IMR-90 (cell line): ENCODE results near the gene XPR1. TPM values are rescaled to one million over a fixed set of nuclear protein-coding genes. Genes with fewer than 3 reads are reported as not detected.

ENCODE experiments used
- ATAC-seq: fragments of 200-7000 bp; cut with Tn5 transposase; 2 replicates; pipeline ENCODE4 v1.9.1; 2020; ENCODE audit warnings: low read depth, mild to moderate bottlenecking, moderate library complexity
- BruUV-seq: library from RNA; stranded (reverse); fragments of 400-500 nt; replicated peaks from 2 replicates; lab custom pipeline; 2021; lab: Mats Ljungman, UMichigan
- CTCF ChIA-PET: fragments of 300-600 bp; formaldehyde crosslinking; extraction: SDS; loops from one replicate; lab custom pipeline; 2021; ENCODE audit warnings: antibody characterized with exemption; lab: Yijun Ruan, JAX
- POLR2A ChIA-PET: fragments of 300-600 bp; sonication (Branson Sonifier 250); formaldehyde crosslinking; loops from one replicate; lab custom pipeline; 2022; ENCODE audit warnings: antibody characterized with exemption; ENCODE audit not compliant: unreplicated experiment; lab: Charles Lee
- DNase-seq: peaks from one replicate; pipeline ENCODE4 v3.0.0; 2013
- H2AFZ ChIP-seq: replicated peaks from 2 replicates; pipeline ENCODE3; 2013; ENCODE audit warnings: low read length, mild to moderate bottlenecking; ENCODE audit not compliant: poor library complexity
- H2AK5ac ChIP-seq: 2 replicates; pipeline ENCODE4 v1.6.1; 2013; ENCODE audit warnings: low read depth, low read length, inconsistent platforms
- H2AK9ac ChIP-seq: replicated peaks from 2 replicates; pipeline ENCODE3; 2013; ENCODE audit warnings: mild to moderate bottlenecking, low read depth, low read length, moderate library complexity; ENCODE audit not compliant: poor library complexity
- H2BK120ac ChIP-seq: 2 replicates; pipeline ENCODE4 v1.6.1; 2013; ENCODE audit warnings: low read depth, low read length, inconsistent platforms
- H2BK15ac ChIP-seq: 3 replicates; pipeline ENCODE4 v1.6.1; 2013; ENCODE audit warnings: low read depth, low read length, inconsistent platforms
- H2BK20ac ChIP-seq: 2 replicates; pipeline ENCODE4 v1.6.1; 2013; ENCODE audit warnings: low read depth, mild to moderate bottlenecking, inconsistent platforms, low read length, moderate library complexity
- H2BK5ac ChIP-seq: 2 replicates; pipeline ENCODE4 v1.6.1; 2013; ENCODE audit warnings: mild to moderate bottlenecking, low read depth, low read length, inconsistent platforms; ENCODE audit not compliant: poor library complexity, severe bottlenecking
- H3K14ac ChIP-seq: replicated peaks from 2 replicates; pipeline ENCODE4 v1.6.1; 2013; ENCODE audit warnings: low read depth, low read length, inconsistent platforms
- H3K18ac ChIP-seq: 2 replicates; pipeline ENCODE4 v1.6.1; 2013; ENCODE audit warnings: low read depth, low read length, control low read depth
- H3K23ac ChIP-seq: 2 replicates; pipeline ENCODE4 v1.6.1; 2013; ENCODE audit warnings: low read depth, low read length, inconsistent platforms
- H3K27ac ChIP-seq: 2 replicates; pipeline ENCODE4 v1.5.1; 2013; ENCODE audit warnings: mild to moderate bottlenecking, control low read depth, low read length; ENCODE audit not compliant: insufficient read depth
- H3K27me3 ChIP-seq: 2 replicates; pipeline ENCODE4 v1.6.1; 2013; ENCODE audit warnings: low read length; ENCODE audit not compliant: control insufficient read depth, insufficient read depth
- H3K36me3 ChIP-seq: 2 replicates; pipeline ENCODE4 v1.6.1; 2013; ENCODE audit warnings: low read length, mixed read lengths; ENCODE audit not compliant: control insufficient read depth, insufficient read depth
- H3K4ac ChIP-seq: 2 replicates; pipeline ENCODE4 v1.6.1; 2013; ENCODE audit warnings: low read depth, low read length, inconsistent platforms
- H3K4me1 ChIP-seq: 2 replicates; pipeline ENCODE4 v1.6.1; 2013; ENCODE audit warnings: low read length, mixed read lengths; ENCODE audit not compliant: control insufficient read depth, insufficient read depth
- H3K4me2 ChIP-seq: 2 replicates; pipeline ENCODE4 v1.6.1; 2013; ENCODE audit warnings: low read depth, mild to moderate bottlenecking, control low read depth, low read length, moderate library complexity
- H3K4me3 ChIP-seq: 2 replicates; pipeline ENCODE4 v1.5.1; 2013; ENCODE audit warnings: low read depth, mild to moderate bottlenecking, control low read depth, low read length, moderate library complexity; ENCODE audit not compliant: insufficient read depth
- H3K56ac ChIP-seq: 2 replicates; pipeline ENCODE4 v1.6.1; 2013; ENCODE audit warnings: low read length, inconsistent platforms; ENCODE audit not compliant: insufficient read depth; ENCODE audit errors: extremely low read depth
- H3K79me1 ChIP-seq, 2 experiments: 2 replicates each; pipeline ENCODE4 v1.6.1; 2013; ENCODE audit warnings: low read length in 2 of 2, inconsistent platforms in 1 of 2, low read depth in 1 of 2
- H3K9ac ChIP-seq: 2 replicates; pipeline ENCODE4 v1.6.1; 2013; ENCODE audit warnings: low read depth, low read length, control low read depth
- H3K9me1 ChIP-seq: 2 replicates; pipeline ENCODE4 v1.6.1; 2013; ENCODE audit warnings: low read length, inconsistent platforms; ENCODE audit not compliant: insufficient read depth
- H3K9me3 ChIP-seq: 2 replicates; pipeline ENCODE4 v1.6.1; 2013; ENCODE audit warnings: low read length; ENCODE audit not compliant: control insufficient read depth, insufficient read depth
- H4K20me1 ChIP-seq: 2 replicates; pipeline ENCODE4 v1.6.1; 2013; ENCODE audit warnings: low read length, inconsistent platforms; ENCODE audit not compliant: insufficient read depth
- H4K5ac ChIP-seq: 2 replicates; pipeline ENCODE4 v1.6.1; 2013; ENCODE audit warnings: mild to moderate bottlenecking, low read depth, low read length, control low read depth
- H4K8ac ChIP-seq, 2 experiments: 2 replicates each; pipeline ENCODE4 v1.6.1; 2013; ENCODE audit warnings: low read depth in 2 of 2, low read length in 2 of 2, control low read depth in 1 of 2, inconsistent platforms in 1 of 2
- H4K91ac ChIP-seq: 2 replicates; pipeline ENCODE4 v1.6.1; 2013; ENCODE audit warnings: low read depth, low read length, inconsistent platforms; ENCODE audit not compliant: insufficient read depth
- BHLHE40 ChIP-seq: fragments of 150-350 bp; IDR thresholded peaks from 2 replicates; pipeline ENCODE4 v1.6.1; 2016; ENCODE audit warnings: mild to moderate bottlenecking, low read depth, low read length
- MXI1 ChIP-seq: IDR thresholded peaks from 2 replicates; pipeline ENCODE4 v1.6.1; 2012; ENCODE audit warnings: low read depth, mild to moderate bottlenecking, low read length, moderate library complexity, borderline replicate concordance
- RAD21 ChIP-seq: IDR thresholded peaks from 2 replicates; pipeline ENCODE4 v1.6.1; 2012; ENCODE audit warnings: low read length, improper control_type of control experiment
- SMC3 ChIP-seq: fragments of 150-350 bp; IDR thresholded peaks from 2 replicates; pipeline ENCODE4 v1.6.1; 2016; ENCODE audit warnings: low read depth, mild to moderate bottlenecking, antibody characterized with exemption, low read length, moderate library complexity
- WGBS, 2 experiments: methylation state at CpG; one replicate each; pipeline versions ENCODE4 v1.1.5 to v1.1.7; 2013; ENCODE audit warnings: missing lambda C conversion rate in 2 of 2; ENCODE audit not compliant: insufficient read length in 1 of 2; ENCODE audit errors: extremely low coverage in 2 of 2; 5-methylcytosine and 5-hydroxymethylcytosine counted together
- dilution Hi-C: fragments of 300-500 bp; cut with HindIII; formaldehyde crosslinking; loops from one replicate; pipeline ENCODE4 v1.14.3; 2018; ENCODE audit warnings: low sequenced_read_pairs; ENCODE audit not compliant: unreplicated experiment
- in situ Hi-C: fragments of 300-500 bp; cut with MboI; formaldehyde crosslinking; loops from 3 replicates; pipeline ENCODE4 v1.14.3; 2019; ENCODE audit warnings: low sequenced_read_pairs, inconsistent platforms, mixed read lengths
- intact Hi-C: fragments of 100-400 bp; cut with micrococcal nuclease; formaldehyde crosslinking; loops from 2 replicates; pipeline ENCODE4 v1.10.0; 2022
- polyA plus RNA-seq, 3 experiments: library from polyadenylated mRNA; depleted of rRNA; stranded (reverse); fragments of >200 nt; gene quantifications; 2 replicates each; pipeline ENCODE4 v1.2.3, GENCODE V29; 2012; ENCODE audit warnings: low replicate concordance in 1 of 3
- total RNA-seq: library from RNA; depleted of rRNA; stranded (reverse); fragments of >200 nt; gene quantifications from 2 replicates; pipeline ENCODE4 v1.2.3, GENCODE V29; 2012

Gene XPR1
- total and polyA plus RNA-seq, 2 of the 4 experiments (the other 2 are of a cell fraction), result 11.8 to 25.1 TPM

DNA sequence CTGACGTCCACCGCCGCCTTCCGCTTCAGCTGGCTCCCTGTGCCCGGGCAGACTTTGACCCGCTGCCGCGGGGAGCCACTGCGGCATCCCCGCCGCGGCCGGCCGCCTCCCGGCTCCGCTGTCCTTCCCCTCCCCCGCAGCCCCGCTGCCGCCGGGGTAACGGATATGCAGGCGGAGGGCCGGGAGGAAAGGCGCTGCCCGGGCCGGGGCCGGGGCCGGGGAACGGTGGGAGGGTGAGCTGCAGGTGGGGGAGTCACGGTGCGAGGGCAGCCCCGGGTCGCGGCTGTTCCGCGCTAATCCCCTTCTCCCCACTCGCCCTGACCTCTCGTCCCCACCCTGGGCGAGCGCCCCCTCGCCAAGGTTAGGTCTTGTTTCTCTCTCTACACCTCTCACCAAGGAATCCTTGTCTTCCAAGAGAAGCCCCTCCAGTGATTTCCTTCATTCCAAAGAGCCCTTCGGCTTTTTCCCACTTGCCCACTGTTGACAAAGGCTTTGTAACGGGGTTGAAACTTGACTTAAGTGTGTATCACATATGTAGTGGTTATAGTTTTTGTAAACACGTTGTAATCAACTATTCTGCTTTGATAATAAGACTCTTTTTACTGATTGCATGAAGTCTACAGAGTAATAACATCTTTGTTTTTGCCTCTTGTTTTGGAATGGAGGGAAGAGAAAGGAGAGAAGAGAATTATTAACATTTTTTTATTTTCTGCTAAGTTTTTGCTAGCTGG, 669 bp downstream of the XPR1 start:
- no peaks in the 10 kb centered on the region for H3K9me3 ChIP-seq
- peak overlapping the region; percentile 77 for H2BK5ac ChIP-seq
- H4K8ac ChIP-seq, result peak overlapping the region in 1 of 2 experiments; percentile 63; a peak in 1 of 4 replicates
- peak overlapping the region; percentile 39; the same call in 1 of the 2 replicates for H2BK20ac ChIP-seq
- no peak for DNase-seq
- H2BK15ac ChIP-seq, result peak overlapping the region; percentile 76; the same call in 2 of the 3 replicates
- BruUV-seq, result no TSS peak
- dilution Hi-C loops, result no loop called here
- no peak overlapping the region for H3K56ac ChIP-seq
- TF ChIP-seq RAD21 (no peak), BHLHE40 (no peak), SMC3 (0 out of 2 replicates have a peak, but pooled peaks have one; percentile 1), MXI1 (no peak)
- H3K27me3 ChIP-seq, result no peaks in the 10 kb centered on the region
- peak overlapping the region; percentile 21; the same call in 1 of the 2 replicates for H3K18ac ChIP-seq
- peaks cover 8 to 34% of the 10 kb centered on the region in 2 experiments for H3K79me1 ChIP-seq
- H3K4ac ChIP-seq, result peak overlapping the region; percentile 90
- no peak overlapping the region for H4K5ac ChIP-seq
- peak overlapping the region; percentile 71; the same call in 1 of the 2 replicates for H2BK120ac ChIP-seq
- peak overlapping the region; percentile 94 for H2AK9ac ChIP-seq
- peak overlapping the region; percentile 89 for H3K27ac ChIP-seq
- intact Hi-C loops, result loop anchor here (1.0 to 5.0 kb wide), 4 partner anchors 100 to 535 kb away; no protein-coding TSS in a partner anchor
- peak overlapping the region; percentile 88 for H3K4me2 ChIP-seq
- H3K36me3 ChIP-seq, result no peaks in the 10 kb centered on the region
- POLR2A ChIA-PET, result interaction anchor here (0.6 kb wide), 1 partner anchor 16 kb away, joined by 3 read pairs; no protein-coding TSS in a partner anchor
- H2AFZ ChIP-seq, result peak overlapping the region; percentile 99
- H3K4me1 ChIP-seq, result no peaks in the 10 kb centered on the region
- no CpG with 5 or more reads among the region's 44 CpGs for WGBS, 2 experiments
- peak overlapping the region; percentile 96 for H3K23ac ChIP-seq
- peaks cover 15% of the 10 kb centered on the region; the same call in 1 of the 2 replicates for H4K20me1 ChIP-seq
- peak overlapping the region; percentile 79 for H4K91ac ChIP-seq
- H2AK5ac ChIP-seq, result no peak overlapping the region
- in situ Hi-C loops, result loop anchor here (10.0 kb wide), 1 partner anchor 512 kb away; no protein-coding TSS in a partner anchor
- CTCF ChIA-PET, result interaction anchor here (0.7 to 2.0 kb wide), 5 partner anchors 16 to 231 kb away, joined by 3 to 6 read pairs (median 4); no protein-coding TSS in a partner anchor
- H3K9me1 ChIP-seq, result no peaks in the 10 kb centered on the region; the same call in 1 of the 2 replicates
- H3K9ac ChIP-seq, result peak overlapping the region; percentile 82
- ATAC-seq, result peak; percentile 56
- H3K14ac ChIP-seq, result peak overlapping the region; percentile 98
- peak overlapping the region; percentile 94 for H3K4me3 ChIP-seq
